Liver (tissue), 3 donors: ENCODE data around the gene SPACA9.

ENCODE experiments used
- ATF3 ChIP-seq: IDR thresholded peaks from 2 replicates; pipeline ENCODE4 v1.6.1; 2016; ENCODE audit warnings: antibody characterized with exemption
- CTCF ChIP-seq: fragments of 150-350 bp; IDR thresholded peaks from 2 replicates; pipeline ENCODE4 v1.5.1; 2017; ENCODE audit warnings: improper control_type of control experiment, low read depth, low read length; ENCODE audit not compliant: missing input control
- EGR1 ChIP-seq, 2 donors: IDR thresholded peaks; 2 replicates each; pipeline ENCODE4 v1.6.1; 2016 to 2018; ENCODE audit warnings: antibody characterized with exemption in 2 of 2, low read depth in 2 of 2
- FOXA2 ChIP-seq: IDR thresholded peaks from 2 replicates; pipeline ENCODE4 v1.6.1; 2016; ENCODE audit warnings: antibody characterized with exemption
- HNF4A ChIP-seq, 2 donors: conservative IDR thresholded peaks; 2 replicates each; pipeline ENCODE4 v1.6.1; 2016; ENCODE audit warnings: antibody characterized with exemption in 2 of 2, mild to moderate bottlenecking in 2 of 2
- RAD21 ChIP-seq, 2 donors: IDR thresholded peaks; 2 replicates each; pipeline ENCODE4 v1.6.1; 2016; ENCODE audit warnings: antibody characterized with exemption in 2 of 2, mild to moderate bottlenecking in 2 of 2
- RXRA ChIP-seq, 2 donors: IDR thresholded peaks; 2 replicates each; pipeline ENCODE4 v1.6.1; 2017 to 2018; ENCODE audit warnings: antibody characterized with exemption in 2 of 2, mild to moderate bottlenecking in 1 of 2
- SP1 ChIP-seq: IDR thresholded peaks from 2 replicates; pipeline ENCODE4 v1.6.1; 2018; ENCODE audit warnings: antibody characterized with exemption, mild to moderate bottlenecking
- TAF1 ChIP-seq: conservative IDR thresholded peaks from 2 replicates; pipeline ENCODE4 v1.6.1; 2016; ENCODE audit warnings: antibody characterized with exemption, mild to moderate bottlenecking
- YY1 ChIP-seq: IDR thresholded peaks from 2 replicates; pipeline ENCODE4 v1.6.1; 2016; ENCODE audit warnings: antibody characterized with exemption, mild to moderate bottlenecking
- ZBTB33 ChIP-seq: IDR thresholded peaks from 2 replicates; pipeline ENCODE4 v1.6.1; 2016; ENCODE audit warnings: antibody characterized with exemption
- TF ChIP-seq, protein P1 (sequence below): IDR thresholded peaks from 2 replicates; pipeline ENCODE4 v1.6.1; 2016; ENCODE audit warnings: antibody characterized with exemption
- TF ChIP-seq, protein P2 (sequence below): IDR thresholded peaks from 2 replicates; pipeline ENCODE4 v1.6.1; 2016; ENCODE audit warnings: antibody characterized with exemption, mild to moderate bottlenecking
- donor health status: healthy.
- donor health status: healthy.

GRCh38 chr9:132905726-132906125, 27.0 kb downstream of the SPACA9 start:
- no peak for TF ChIP-seq CTCF
- TF ChIP-seq, protein P1, sequence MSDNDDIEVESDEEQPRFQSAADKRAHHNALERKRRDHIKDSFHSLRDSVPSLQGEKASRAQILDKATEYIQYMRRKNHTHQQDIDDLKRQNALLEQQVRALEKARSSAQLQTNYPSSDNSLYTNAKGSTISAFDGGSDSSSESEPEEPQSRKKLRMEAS, result no peak
- no peak for TF ChIP-seq ATF3
- TF ChIP-seq TAF1, result no peak
- no peak for TF ChIP-seq YY1
- TF ChIP-seq ZBTB33, result no peak
- no peak for TF ChIP-seq RXRA (IDR thresholded peaks at IDR 0.05)
- TF ChIP-seq HNF4A (conservative IDR thresholded peaks at IDR 0.05), result no peak
- no peak for TF ChIP-seq RAD21 (IDR thresholded peaks at IDR 0.05)
- TF ChIP-seq FOXA2, result no peak
- TF ChIP-seq EGR1 (IDR thresholded peaks at IDR 0.05; ENCODE audit: low read depth in 2 of 2), result no peak
- no peak for TF ChIP-seq SP1
- TF ChIP-seq, protein P2, sequence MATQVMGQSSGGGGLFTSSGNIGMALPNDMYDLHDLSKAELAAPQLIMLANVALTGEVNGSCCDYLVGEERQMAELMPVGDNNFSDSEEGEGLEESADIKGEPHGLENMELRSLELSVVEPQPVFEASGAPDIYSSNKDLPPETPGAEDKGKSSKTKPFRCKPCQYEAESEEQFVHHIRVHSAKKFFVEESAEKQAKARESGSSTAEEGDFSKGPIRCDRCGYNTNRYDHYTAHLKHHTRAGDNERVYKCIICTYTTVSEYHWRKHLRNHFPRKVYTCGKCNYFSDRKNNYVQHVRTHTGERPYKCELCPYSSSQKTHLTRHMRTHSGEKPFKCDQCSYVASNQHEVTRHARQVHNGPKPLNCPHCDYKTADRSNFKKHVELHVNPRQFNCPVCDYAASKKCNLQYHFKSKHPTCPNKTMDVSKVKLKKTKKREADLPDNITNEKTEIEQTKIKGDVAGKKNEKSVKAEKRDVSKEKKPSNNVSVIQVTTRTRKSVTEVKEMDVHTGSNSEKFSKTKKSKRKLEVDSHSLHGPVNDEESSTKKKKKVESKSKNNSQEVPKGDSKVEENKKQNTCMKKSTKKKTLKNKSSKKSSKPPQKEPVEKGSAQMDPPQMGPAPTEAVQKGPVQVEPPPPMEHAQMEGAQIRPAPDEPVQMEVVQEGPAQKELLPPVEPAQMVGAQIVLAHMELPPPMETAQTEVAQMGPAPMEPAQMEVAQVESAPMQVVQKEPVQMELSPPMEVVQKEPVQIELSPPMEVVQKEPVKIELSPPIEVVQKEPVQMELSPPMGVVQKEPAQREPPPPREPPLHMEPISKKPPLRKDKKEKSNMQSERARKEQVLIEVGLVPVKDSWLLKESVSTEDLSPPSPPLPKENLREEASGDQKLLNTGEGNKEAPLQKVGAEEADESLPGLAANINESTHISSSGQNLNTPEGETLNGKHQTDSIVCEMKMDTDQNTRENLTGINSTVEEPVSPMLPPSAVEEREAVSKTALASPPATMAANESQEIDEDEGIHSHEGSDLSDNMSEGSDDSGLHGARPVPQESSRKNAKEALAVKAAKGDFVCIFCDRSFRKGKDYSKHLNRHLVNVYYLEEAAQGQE, result no peak
